HEK293 (cell line): ENCODE data around the gene GAA.

ENCODE experiments used
- CTCF ChIA-PET: fragments of 350-600 bp; formaldehyde crosslinking; extraction: SDS; loops from one replicate; lab custom pipeline; 2021; ENCODE audit warnings: antibody characterized with exemption; lab: Yijun Ruan, JAX
- POLR2A ChIA-PET: fragments of 300-600 bp; formaldehyde crosslinking; extraction: SDS; loops from one replicate; lab custom pipeline; 2020; ENCODE audit warnings: antibody characterized with exemption, inconsistent platforms; lab: Yijun Ruan, JAX
- H3K27ac ChIP-seq: fragments of 200-500 bp; sonication (Bioruptor generic); 2 replicates; pipeline ENCODE4 v1.5.1; 2014; ENCODE audit warnings: low read depth, low read length, control low read depth, inconsistent platforms; ENCODE audit errors: extremely low read depth
- H3K36me3 ChIP-seq, 2 experiments: fragments of 200-500 bp in 1 of 2; sonication (Bioruptor generic) in 1 of 2; 1 replicate in 1 of 2; 2 replicates in 1 of 2; pipeline ENCODE4 v1.5.1; 2014 to 2017; ENCODE audit warnings: inconsistent platforms in 2 of 2, low read length in 2 of 2; ENCODE audit not compliant: control insufficient read depth in 2 of 2, insufficient read depth in 1 of 2
- H3K4me1 ChIP-seq: fragments of 200-500 bp; sonication (Bioruptor generic); 2 replicates; pipeline ENCODE4 v1.5.1; 2014; ENCODE audit warnings: mild to moderate bottlenecking, low read length, inconsistent platforms; ENCODE audit not compliant: control insufficient read depth, insufficient read depth
- H3K4me3 ChIP-seq: 2 replicates; pipeline ENCODE4 v1.5.1; 2011; ENCODE audit warnings: low read depth, mild to moderate bottlenecking, control low read depth, low read length, moderate library complexity
- H3K9me3 ChIP-seq: fragments of 200-500 bp; sonication (Bioruptor generic); 2 replicates; pipeline ENCODE4 v1.5.1; 2014; ENCODE audit warnings: low read depth, low read length, inconsistent platforms; ENCODE audit not compliant: control insufficient read depth, insufficient read depth
- BCL6B ChIP-seq: fragments of 450-650 bp; formaldehyde crosslinking; IDR thresholded peaks from 2 replicates; pipeline ENCODE4 v1.5.1; 2017; ENCODE audit warnings: missing biosample characterization, missing genetic modification characterization
- GLIS2 ChIP-seq: fragments of 450-650 bp; formaldehyde crosslinking; IDR thresholded peaks from 2 replicates; pipeline ENCODE4 v1.5.1; 2016; ENCODE audit warnings: missing biosample characterization, missing genetic modification characterization
- ZBTB26 ChIP-seq: fragments of 450-650 bp; formaldehyde crosslinking; optimal IDR thresholded peaks from 2 replicates; pipeline ENCODE3; 2016; ENCODE audit warnings: missing biosample characterization, mild to moderate bottlenecking, missing genetic modification characterization
- ZBTB48 ChIP-seq: fragments of 450-650 bp; formaldehyde crosslinking; IDR thresholded peaks from 2 replicates; pipeline ENCODE4 v1.5.1; 2016; ENCODE audit warnings: missing biosample characterization, missing genetic modification characterization
- ZBTB7A ChIP-seq: fragments of 450-650 bp; formaldehyde crosslinking; IDR thresholded peaks from 2 replicates; pipeline ENCODE4 v1.5.1; 2016; ENCODE audit warnings: low read depth, missing biosample characterization, missing genetic modification characterization
- ZBTB8A ChIP-seq: fragments of 450-650 bp; formaldehyde crosslinking; IDR thresholded peaks from 2 replicates; pipeline ENCODE4 v1.5.1; 2016; ENCODE audit warnings: missing biosample characterization, missing genetic modification characterization
- ZEB2 ChIP-seq: fragments of 450-650 bp; formaldehyde crosslinking; IDR thresholded peaks from 2 replicates; pipeline ENCODE4 v1.5.1; 2016; ENCODE audit warnings: missing biosample characterization, missing genetic modification characterization
- ZFP37 ChIP-seq: fragments of 450-650 bp; formaldehyde crosslinking; IDR thresholded peaks from 2 replicates; pipeline ENCODE4 v1.5.1; 2016; ENCODE audit warnings: missing biosample characterization, missing genetic modification characterization
- ZFP69B ChIP-seq: fragments of 450-650 bp; formaldehyde crosslinking; IDR thresholded peaks from 2 replicates; pipeline ENCODE4 v1.5.1; 2016; ENCODE audit warnings: missing biosample characterization, missing genetic modification characterization
- ZIC2 ChIP-seq: fragments of 450-650 bp; formaldehyde crosslinking; IDR thresholded peaks from 2 replicates; pipeline ENCODE4 v1.5.1; 2016; ENCODE audit warnings: missing biosample characterization, missing genetic modification characterization
- ZNF138 ChIP-seq: fragments of 450-650 bp; formaldehyde crosslinking; IDR thresholded peaks from 2 replicates; pipeline ENCODE4 v1.5.1; 2016; ENCODE audit warnings: missing biosample characterization, missing genetic modification characterization, borderline replicate concordance
- ZNF221 ChIP-seq: fragments of 450-650 bp; formaldehyde crosslinking; IDR thresholded peaks from 2 replicates; pipeline ENCODE4 v1.5.1; 2017; ENCODE audit warnings: missing biosample characterization, missing genetic modification characterization, borderline replicate concordance
- ZNF335 ChIP-seq: fragments of 450-650 bp; formaldehyde crosslinking; conservative IDR thresholded peaks from 2 replicates; pipeline ENCODE4 v1.5.1; 2016; ENCODE audit warnings: missing biosample characterization, missing genetic modification characterization
- ZNF433 ChIP-seq: fragments of 450-650 bp; formaldehyde crosslinking; IDR thresholded peaks from 2 replicates; pipeline ENCODE4 v1.5.1; 2016; ENCODE audit warnings: missing biosample characterization, missing genetic modification characterization, low read depth
- ZNF548 ChIP-seq: fragments of 450-650 bp; formaldehyde crosslinking; IDR thresholded peaks from 2 replicates; pipeline ENCODE4 v1.5.1; 2016; ENCODE audit warnings: missing biosample characterization, missing genetic modification characterization
- ZNF558 ChIP-seq: fragments of 450-650 bp; formaldehyde crosslinking; IDR thresholded peaks from 2 replicates; pipeline ENCODE4 v1.5.1; 2016; ENCODE audit warnings: missing biosample characterization, missing genetic modification characterization
- ZNF571 ChIP-seq: fragments of 450-650 bp; formaldehyde crosslinking; IDR thresholded peaks from 2 replicates; pipeline ENCODE4 v1.5.0; 2017; ENCODE audit warnings: missing biosample characterization, missing genetic modification characterization
- ZNF600 ChIP-seq: fragments of 450-650 bp; formaldehyde crosslinking; IDR thresholded peaks from 2 replicates; pipeline ENCODE4 v1.5.1; 2016; ENCODE audit warnings: missing biosample characterization, missing genetic modification characterization
- ZNF776 ChIP-seq: fragments of 450-650 bp; formaldehyde crosslinking; IDR thresholded peaks from 2 replicates; pipeline ENCODE4 v1.5.0; 2017; ENCODE audit warnings: missing biosample characterization, missing genetic modification characterization, borderline replicate concordance
- TF ChIP-seq, protein P1 (sequence below): fragments of 450-650 bp; formaldehyde crosslinking; IDR thresholded peaks from 2 replicates; pipeline ENCODE4 v1.5.1; 2016; ENCODE audit warnings: missing biosample characterization, missing genetic modification characterization
- TF ChIP-seq, protein P2 (sequence below): fragments of 450-650 bp; formaldehyde crosslinking; IDR thresholded peaks from 2 replicates; pipeline ENCODE4 v1.5.1; 2016; ENCODE audit warnings: missing biosample characterization, missing genetic modification characterization

Gene GAA

GRCh38 chr17:80105762-80106161 is 4.4 kb downstream of the GAA start:
- Histone ChIP-seq H3K4me1 (peaks cover 1% of the 10 kb centered on the region; the same call in 1 of the 2 replicates), H3K4me3 (no peak overlapping the region), H3K36me3 (peaks cover 0 to 16% of the 10 kb centered on the region in 2 experiments; a peak in 2 of 3 replicates)
- TF ChIP-seq ZFP37 (tag by site-specific recombination) (no peak), ZNF600 (0 out of 2 replicates have a peak, but pooled peaks have one; percentile 22), ZBTB48 (tag by site-specific recombination) (peak; percentile 17; the same call in 1 of the 2 replicates), ZBTB8A (peak; percentile 56), ZNF138 (no peak), GLIS2 (tag by site-specific recombination) (peak; percentile 65), ZNF433 (tag by site-specific recombination) (no peak), ZBTB26 (tag by site-specific recombination) (peak; percentile 22)
- TF ChIP-seq, all 188 proteins: peak for 5
- CTCF ChIA-PET: no interaction called here
- H3K9me3 ChIP-seq: no peaks in the 10 kb centered on the region
- POLR2A ChIA-PET: no interaction called here
- H3K27ac ChIP-seq: no peak overlapping the region

DNA sequence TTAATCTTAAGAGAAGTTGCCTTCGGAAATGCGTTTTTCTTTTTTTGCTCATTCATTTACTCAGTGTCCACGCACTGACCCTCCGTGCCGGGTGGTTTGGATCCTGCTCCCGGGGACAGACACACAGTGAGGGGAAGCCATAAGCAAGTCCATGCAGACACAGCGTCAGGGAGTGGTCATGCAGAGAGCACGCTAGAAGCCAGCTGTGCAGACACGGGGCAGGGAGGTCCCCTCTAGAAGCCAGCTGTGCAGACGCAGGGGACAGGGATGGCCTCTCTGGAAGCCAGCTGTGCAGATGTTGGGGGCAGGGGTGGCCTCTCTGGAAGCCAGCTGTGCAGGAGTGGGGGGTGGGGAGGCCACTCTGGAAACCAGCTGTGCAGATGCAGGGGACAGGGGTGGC is 4.8 kb downstream of the GAA start:
- no peaks in the 10 kb centered on the region for H3K9me3 ChIP-seq
- CTCF ChIA-PET: interaction anchor here (0.7 kb wide), 1 partner anchor 96 kb away, joined by 3 read pairs; no protein-coding TSS in a partner anchor
- TF ChIP-seq ZIC2 (tag by site-specific recombination): peak; percentile 94
- TF ChIP-seq ZNF548 (tag by site-specific recombination): no peak
- TF ChIP-seq, all 188 proteins: peak for 1
- H3K4me3 ChIP-seq: no peak overlapping the region
- H3K36me3 ChIP-seq: peaks cover 0 to 16% of the 10 kb centered on the region in 2 experiments; a peak in 2 of 3 replicates
- H3K4me1 ChIP-seq: no peaks in the 10 kb centered on the region
- no peak overlapping the region for H3K27ac ChIP-seq
- POLR2A ChIA-PET: interaction anchor here (0.8 kb wide), 1 partner anchor 39 kb away, joined by 3 read pairs; no protein-coding TSS in a partner anchor

DNA sequence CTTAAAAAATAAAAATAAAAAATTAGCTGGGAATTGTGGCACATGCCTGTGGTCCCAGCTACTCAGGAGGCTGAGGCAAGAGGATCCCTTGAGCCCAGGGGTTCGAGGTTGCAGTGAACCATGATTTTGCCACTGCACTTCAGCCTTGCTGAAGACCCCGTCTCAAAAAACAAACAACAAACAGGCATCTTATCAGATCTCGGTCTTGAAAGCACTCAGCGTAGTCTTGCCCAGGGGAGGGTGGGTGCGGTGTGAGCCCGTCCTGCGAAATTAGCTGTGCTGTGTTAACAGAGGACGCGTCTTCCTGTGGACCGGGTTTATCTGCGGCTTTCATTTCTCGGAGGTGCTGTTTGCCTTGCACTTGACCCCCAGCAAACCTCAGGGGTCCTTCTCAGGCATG is 5.4 kb downstream of the GAA start:
- no peak for TF ChIP-seq ZNF335 (tag by site-specific recombination)
- no peak for TF ChIP-seq ZNF571 (tag by site-specific recombination)
- no peak for TF ChIP-seq ZNF558 (tag by site-specific recombination)
- no peak for TF ChIP-seq ZEB2
- TF ChIP-seq ZNF221 (tag by site-specific recombination): no peak
- no peak for TF ChIP-seq ZBTB7A (tag by site-specific recombination)
- TF ChIP-seq, protein P1, sequence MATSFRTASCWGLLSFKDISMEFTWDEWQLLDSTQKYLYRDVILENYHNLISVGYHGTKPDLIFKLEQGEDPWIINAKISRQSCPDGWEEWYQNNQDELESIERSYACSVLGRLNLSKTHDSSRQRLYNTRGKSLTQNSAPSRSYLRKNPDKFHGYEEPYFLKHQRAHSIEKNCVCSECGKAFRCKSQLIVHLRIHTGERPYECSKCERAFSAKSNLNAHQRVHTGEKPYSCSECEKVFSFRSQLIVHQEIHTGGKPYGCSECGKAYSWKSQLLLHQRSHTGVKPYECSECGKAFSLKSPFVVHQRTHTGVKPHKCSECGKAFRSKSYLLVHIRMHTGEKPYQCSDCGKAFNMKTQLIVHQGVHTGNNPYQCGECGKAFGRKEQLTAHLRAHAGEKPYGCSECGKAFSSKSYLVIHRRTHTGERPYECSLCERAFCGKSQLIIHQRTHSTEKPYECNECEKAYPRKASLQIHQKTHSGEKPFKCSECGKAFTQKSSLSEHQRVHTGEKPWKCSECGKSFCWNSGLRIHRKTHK (tag by site-specific recombination): no peak
- no peak for TF ChIP-seq BCL6B (tag by site-specific recombination)
- no peak for TF ChIP-seq ZNF776 (tag by site-specific recombination)
- TF ChIP-seq, protein P2, sequence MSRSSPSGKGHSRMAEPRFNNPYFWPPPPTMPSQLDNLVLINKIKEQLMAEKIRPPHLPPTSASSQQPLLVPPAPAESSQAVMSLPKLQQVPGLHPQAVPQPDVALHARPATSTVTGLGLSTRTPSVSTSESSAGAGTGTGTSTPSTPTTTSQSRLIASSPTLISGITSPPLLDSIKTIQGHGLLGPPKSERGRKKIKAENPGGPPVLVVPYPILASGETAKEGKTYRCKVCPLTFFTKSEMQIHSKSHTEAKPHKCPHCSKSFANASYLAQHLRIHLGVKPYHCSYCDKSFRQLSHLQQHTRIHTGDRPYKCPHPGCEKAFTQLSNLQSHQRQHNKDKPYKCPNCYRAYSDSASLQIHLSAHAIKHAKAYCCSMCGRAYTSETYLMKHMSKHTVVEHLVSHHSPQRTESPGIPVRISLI: no peak
- TF ChIP-seq ZFP69B (tag by site-specific recombination): no peak
- peaks cover 0 to 16% of the 10 kb centered on the region in 2 experiments; a peak in 2 of 3 replicates for H3K36me3 ChIP-seq
- CTCF ChIA-PET: interaction anchor here (0.7 kb wide), 1 partner anchor 97 kb away, joined by 3 read pairs; no protein-coding TSS in a partner anchor
- H3K27ac ChIP-seq: no peak overlapping the region
- POLR2A ChIA-PET: interaction anchor here (0.8 kb wide), 1 partner anchor 39 kb away, joined by 3 read pairs; no protein-coding TSS in a partner anchor
- H3K4me1 ChIP-seq: no peaks in the 10 kb centered on the region
- H3K4me3 ChIP-seq: no peak overlapping the region
- no peaks in the 10 kb centered on the region for H3K9me3 ChIP-seq
